SU-DHL-6 (cell line): ENCODE results near the gene KCNJ16.

Experiments used
- EZH2phosphoT487 ChIP-seq: fragments of 200-600 bp; sonication (generic), shearing (Covaris generic); conservative IDR thresholded peaks from 2 replicates; pipeline ENCODE4 v1.6.1; 2018; ENCODE audit warnings: mild to moderate bottlenecking, antibody characterized with exemption, low read length, moderate library complexity, mixed read lengths
- TF ChIP-seq, protein P1 (sequence below): fragments of 200-600 bp; sonication (generic); IDR thresholded peaks from one replicate; pipeline ENCODE4 v1.5.1; 2017; ENCODE audit warnings: antibody characterized with exemption, mild to moderate bottlenecking, low read length, moderate library complexity; ENCODE audit not compliant: insufficient read depth, poor library complexity, severe bottlenecking

DNA sequence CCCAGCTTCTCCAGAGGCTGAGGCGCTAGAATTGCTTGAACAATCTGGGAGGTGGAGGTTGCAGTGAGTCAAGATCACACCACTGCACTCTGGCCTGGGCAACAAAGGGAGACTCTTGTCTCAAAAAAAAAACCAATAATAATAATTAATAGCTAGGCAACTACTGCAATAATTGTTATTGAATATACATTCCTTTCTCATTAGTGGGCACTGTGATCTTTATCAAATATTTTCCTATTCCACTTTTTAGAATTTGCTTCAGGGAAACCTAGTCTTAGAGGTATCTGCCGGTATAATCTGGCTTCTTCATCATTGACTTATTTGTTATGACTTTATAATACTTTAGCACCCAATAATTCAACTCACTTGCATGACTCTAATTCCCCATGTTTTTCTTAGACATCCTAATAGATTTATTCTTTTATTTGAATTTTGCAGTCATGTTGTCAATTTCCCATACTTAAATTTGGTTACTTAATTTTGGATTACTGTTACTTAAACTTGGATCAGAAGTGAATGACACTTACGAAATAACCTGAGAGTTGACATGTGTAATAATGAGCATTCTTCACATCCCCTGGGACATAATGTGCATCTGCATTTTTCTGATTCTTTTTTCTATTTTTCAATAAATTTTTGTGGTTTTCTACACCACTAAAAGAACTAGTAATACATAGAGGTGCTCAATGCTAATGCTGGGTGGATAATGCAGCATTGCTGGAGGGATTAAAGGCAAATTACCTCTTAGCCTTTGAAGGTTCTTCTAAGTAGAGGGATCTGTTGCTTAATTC lies 25.0 kb upstream of the KCNJ16 start:
- no peak for TF ChIP-seq EZH2phosphoT487
- TF ChIP-seq, protein P1, sequence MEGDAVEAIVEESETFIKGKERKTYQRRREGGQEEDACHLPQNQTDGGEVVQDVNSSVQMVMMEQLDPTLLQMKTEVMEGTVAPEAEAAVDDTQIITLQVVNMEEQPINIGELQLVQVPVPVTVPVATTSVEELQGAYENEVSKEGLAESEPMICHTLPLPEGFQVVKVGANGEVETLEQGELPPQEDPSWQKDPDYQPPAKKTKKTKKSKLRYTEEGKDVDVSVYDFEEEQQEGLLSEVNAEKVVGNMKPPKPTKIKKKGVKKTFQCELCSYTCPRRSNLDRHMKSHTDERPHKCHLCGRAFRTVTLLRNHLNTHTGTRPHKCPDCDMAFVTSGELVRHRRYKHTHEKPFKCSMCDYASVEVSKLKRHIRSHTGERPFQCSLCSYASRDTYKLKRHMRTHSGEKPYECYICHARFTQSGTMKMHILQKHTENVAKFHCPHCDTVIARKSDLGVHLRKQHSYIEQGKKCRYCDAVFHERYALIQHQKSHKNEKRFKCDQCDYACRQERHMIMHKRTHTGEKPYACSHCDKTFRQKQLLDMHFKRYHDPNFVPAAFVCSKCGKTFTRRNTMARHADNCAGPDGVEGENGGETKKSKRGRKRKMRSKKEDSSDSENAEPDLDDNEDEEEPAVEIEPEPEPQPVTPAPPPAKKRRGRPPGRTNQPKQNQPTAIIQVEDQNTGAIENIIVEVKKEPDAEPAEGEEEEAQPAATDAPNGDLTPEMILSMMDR = no peak
